Stimulated activated CD4-positive, alpha-beta T cell treated with anti-CD3 and anti-CD28 coated beads, Interleukin-12 subunit alpha, Interleukin-12 subunit beta, amount 100 ng/mL, for 4 hours (primary cell): ENCODE measurements around the gene IGSF3.
"Not testable (repeated sequence)": the region's sequence is repeated elsewhere in the genome, so short reads cannot be mapped to it uniquely, and the experiment has no call there.

Source experiments
- DNase-seq: peaks from one replicate; pipeline ENCODE4 v3.0.0-alpha.2; 2020

The IGSF3 gene

DNA sequence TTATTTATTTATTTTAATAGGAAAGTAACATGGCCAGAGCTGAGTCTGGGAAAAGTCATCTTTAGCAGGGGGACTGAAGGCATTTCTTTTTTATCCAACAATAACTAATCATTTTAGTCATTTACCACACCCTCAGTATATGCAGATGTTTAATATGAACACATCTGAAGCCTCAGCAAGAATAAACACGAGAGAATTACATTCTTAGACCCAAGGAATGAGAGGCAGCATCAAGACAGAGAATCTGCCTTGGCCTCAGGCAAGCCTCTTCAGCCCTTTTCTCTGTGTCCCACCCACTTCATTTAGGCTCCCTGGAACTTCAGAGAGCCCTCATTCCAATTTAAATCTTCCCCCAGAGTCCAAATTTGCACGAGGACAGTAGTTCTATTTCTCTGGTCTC lies 17.0 kb upstream of the IGSF3 start:
- DNase-seq = no peak

DNA sequence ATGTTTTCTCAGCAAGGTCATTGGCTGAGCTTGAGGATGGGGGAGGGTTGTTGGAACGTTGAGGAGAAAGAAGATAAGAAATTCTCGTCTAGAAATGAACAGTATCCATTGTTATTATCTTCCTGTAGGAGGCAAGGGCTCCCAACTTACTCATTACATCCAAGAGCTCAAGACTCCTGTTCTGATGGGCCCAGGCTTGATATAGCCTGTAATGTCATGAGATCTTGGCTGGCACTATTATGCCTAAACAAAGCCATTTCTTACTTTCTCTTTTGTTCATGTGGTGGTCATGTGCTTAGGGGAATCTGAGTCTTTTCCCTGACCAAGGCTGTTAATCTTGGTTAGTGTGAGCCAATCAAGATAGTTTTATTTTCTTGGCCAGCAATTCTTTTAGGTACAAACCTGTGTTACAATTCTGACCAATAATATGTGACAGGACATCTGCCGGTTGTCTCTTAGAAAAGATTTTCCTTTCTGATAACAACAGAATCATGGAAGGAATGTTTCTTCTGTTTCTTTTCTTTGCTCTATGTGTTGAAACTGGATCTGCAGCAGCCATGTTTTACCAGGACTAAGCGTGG lies 15.2 kb upstream of the IGSF3 start:
- no peak for DNase-seq

DNA sequence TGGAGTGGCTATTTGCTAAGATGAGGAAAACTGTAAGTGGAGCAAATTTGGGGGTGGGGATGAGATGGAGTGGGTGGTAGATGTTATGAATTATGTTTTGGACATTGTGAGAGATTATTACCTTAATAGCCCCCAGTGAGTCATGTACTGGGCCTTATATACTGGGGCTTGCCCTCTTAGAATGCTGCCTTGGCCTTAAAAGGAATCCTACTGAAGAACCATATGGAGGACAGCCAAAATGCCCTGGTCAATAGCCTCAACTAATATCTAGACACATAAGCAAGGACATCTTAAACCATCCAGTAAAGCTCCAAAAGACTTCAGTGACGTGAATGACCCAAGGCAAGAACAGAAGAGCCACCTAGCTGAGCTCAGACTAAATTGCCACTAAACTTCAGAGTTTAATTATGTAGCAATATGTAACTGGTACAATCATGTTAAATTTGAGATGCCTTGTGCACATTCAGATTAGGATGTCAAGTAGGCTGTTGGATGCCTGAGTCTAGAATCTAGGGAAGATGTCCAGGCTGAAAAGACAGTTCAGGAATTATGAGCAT lies 13.9 kb upstream of the IGSF3 start:
- DNase-seq = no peak

DNA sequence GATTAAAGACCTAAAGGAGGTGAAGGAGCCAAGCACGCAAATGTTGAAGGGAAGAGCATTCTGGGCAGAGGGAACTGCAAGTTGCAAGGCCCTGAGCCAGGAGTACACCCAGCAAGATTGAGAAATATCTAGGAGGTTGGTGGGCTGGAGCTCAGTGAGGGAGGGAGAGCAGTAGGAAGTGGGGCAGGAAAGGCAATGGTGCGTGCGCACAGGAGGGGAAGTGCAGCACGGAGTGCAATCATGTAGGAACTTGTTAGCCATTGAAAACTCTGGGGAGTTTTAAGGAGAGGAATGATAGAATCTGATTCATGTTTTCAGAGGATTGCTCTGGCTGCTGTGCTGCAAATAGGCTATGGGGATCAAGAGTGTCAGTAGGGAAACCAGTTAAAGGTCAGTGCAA lies 13.2 kb upstream of the IGSF3 start:
- no peak for DNase-seq

DNA sequence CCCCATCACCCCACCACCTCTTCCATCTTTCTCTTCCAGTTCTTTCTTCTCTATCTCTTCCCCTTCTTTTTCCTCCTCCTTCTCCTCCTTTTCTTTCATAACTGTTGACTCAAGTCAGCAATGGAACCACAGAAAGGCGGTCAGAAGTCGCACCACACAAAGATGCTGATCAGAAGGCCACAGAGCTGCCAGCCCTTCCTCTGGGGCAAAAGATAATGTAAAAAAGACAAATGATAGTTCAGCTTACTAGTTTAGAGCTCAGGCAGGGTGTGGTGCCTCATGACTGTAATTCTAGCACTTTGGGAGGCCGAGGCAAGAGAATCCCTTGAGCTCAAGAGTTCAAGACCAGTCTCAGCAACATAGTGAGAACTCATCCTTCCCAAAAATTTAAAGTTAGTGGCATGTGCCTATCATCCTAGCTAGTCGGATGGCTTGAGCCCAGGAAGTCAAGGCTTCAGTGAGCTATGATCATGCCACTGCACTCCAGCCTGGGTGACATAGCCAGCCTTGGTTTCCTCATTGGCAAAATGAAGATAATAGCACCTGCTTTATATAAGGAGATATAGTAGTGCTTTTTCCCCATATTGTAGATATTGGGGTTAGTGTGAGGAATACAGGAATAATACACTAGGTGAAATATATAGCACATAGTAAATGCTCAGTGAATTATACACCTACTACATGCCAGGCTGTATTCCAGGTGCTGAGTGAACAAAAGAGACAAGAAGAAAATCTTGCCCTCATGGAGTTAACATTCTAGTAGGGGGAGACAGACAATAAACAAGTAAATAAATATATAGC lies 12.5 kb upstream of the IGSF3 start:
- DNase-seq = no peak

DNA sequence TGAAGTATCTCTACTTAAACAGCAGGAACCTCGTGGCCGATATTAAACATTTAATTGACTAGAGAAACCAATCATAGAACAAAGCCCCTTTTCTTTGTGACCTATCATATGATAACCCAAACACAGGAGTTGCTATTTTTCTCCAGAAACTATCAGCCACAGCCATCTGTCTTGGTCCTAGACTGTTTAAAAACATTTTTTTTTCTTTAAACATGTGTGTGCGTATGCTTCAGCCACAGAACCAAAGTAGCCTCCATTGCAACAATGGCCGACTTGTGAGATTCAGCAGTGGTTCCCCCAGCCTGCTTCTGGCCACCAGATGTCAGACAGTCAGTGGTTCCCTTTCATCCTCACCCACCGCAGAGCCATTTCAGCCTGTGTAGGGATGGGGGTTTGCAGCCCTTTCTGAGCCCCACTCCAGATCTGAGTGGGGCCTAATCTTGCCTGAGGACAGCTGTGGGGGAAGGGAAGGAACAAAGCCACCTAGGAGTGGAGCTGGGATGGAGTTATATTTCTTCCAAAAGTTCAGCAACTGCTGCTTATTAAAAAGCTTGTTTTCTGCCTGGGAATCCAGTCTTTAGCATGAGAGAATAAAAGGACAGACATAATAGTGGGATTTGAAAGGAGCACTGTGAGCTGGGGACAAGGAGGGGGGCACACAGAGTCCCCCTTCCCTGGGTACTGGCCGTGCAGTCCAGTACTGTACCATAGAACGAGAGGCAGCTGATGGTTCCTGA lies 11.7 kb upstream of the IGSF3 start:
- DNase-seq = no peak

DNA sequence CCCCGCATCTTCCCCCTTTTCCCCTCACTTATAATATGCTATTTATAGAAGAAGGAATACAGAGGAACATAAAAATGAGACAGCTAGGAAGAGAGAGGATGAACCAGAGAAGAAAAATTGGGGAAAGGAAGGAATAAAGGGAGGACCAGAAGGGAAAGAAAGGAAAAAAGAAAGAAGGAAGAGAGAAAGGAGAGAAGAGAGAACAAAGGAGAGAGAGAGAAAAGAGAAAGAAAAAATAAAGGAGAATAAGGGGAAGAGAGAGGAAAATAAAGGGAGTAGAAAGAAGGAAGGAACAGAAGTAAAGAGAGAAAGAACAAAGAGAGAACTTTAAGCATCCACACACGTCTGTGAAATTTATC lies 11.2 kb upstream of the IGSF3 start:
- no peak for DNase-seq

DNA sequence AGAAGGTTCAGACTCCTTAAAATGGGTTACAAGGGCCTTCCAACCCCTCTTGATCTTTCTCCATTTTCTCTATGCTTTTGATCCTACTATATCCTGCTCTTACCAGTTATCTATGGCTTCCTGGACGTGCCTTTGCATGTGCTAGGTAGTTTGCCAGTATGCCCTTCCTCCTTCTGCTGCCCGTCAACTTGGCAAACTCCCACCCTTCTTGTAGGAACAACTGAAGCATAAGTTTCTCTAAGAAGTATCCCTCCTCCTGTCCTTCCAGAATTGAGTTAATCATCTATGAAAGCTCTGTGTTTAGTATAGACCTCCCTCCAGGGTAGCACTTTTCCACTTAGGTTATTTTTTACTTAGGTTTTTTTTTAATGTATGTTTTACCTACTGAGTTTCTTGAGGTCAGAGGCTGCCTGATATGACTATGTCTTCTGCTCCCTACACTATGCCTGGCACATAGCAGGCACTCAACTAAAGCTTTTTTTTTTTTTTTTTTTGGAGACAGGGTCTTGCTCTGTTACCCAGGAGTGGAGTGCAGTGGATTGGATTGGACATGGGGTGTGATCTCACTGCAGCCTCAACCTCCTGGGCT lies 10.0 kb upstream of the IGSF3 start:
- DNase-seq = no peak

DNA sequence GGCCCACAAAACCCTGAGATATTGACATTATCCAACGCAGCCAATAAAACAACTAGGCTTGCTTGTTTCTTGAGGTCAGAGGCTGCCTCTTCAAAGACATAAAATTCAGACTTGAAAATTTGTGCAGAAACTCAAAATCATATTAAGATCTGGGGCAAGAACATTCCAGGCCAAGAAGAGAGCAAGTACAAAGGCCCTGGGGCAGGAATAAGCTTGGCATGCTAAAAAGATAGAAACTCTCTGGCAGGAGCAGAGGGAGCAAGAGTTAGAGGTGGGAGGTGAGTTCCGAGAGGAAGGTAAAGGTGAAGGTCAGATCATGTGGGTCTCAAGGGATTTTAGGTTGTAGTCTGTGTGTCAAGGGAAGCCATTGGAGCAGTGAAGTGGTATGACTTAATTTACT lies 8.8 kb upstream of the IGSF3 start:
- DNase-seq = no peak

DNA sequence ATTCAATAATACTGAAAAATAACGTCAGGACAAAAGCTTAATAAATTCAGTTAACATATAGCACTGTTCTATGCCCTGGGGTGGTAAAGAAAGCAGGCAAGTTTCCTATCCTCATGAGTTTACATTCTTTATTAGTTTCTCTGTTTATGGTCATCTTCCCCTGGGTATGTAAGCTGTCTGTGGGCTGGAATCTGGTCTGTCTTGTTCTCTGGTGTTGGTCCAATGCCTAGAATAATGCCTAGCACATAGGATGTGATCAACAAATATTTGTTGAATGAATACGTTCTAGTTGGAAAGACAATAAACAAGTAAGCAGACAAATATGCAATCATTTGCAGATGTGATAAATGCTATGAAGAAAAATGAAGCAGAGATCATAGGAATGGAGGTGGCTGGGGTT lies 7.2 kb upstream of the IGSF3 start:
- no peak for DNase-seq

DNA sequence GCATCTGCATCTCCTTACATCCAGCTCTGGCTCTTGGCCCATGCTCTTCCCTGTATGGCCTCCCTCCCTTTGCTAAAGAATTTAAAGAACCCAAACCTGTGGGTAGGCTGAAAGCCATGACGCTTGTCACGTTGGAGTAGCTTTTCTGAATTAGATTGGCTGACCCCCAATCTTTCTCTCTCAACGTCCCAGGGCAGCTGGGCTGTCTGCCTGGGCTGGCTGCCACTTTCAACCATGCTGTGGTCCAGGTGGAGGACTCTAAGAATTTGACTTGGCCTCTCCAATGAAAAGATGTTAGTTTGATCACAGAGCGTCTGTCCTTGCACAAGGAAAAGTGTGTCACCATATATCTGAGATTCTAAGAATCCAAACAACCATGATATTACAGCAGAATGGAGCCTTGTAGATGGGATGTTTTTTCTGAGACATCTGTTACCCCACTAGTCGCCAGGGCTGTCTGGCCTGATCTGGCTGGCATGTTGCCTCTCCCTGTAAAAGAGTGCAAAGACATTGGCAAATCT lies 6.5 kb upstream of the IGSF3 start:
- DNase-seq = no peak

DNA sequence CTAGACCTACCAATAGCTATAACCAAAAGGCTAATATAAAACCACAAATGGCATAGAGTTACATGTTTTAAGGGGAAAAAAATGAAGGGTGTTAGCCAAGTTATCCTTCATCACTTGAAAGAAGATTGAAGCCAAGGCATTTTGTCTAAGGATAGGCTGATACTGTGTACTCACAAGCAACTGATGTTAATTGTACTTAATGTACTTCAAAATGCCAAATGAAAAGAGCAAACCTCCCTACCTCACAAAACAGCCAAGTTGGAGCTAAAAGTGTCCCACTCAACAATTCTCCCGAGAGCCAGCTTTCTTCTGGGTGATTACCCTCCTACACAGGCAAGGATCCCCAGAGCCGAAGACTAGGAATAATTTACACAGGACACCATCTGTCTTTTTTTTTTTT lies 4.4 kb upstream of the IGSF3 start:
- no peak for DNase-seq

DNA sequence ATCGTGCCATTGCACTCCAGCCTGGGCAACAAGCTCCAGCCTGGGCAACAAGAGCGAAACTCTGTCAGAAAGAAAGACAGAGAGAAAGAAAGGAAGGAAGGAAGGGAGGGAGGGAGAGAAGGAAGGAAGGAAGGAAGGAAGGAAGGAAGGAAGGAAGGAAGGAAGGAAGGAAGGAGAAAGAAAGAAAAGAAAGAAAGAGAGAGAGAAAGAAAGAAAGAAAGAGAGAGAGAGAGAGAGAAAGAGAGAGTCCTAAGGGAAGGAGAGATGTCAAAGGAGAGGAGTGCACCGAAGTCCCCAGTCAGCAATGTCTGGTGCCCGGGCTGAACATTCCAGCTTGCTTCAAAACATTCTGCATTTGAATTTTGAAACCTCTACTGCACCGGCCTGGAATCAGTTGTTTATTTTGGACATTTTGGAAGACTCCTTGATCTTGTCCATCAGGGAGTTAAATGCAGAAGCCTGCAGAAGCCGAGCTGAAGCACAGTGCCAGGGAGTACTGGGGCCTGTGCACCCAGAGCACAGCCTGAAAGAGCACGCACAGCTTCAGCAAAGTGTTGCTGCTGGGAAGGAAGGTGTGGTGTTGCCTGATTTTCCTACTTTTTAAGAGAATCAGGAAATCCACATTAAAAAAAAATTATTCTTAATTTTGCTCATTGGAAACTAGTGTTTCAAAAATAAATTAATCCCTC lies 3.7 kb upstream of the IGSF3 start:
- DNase-seq = no peak

DNA sequence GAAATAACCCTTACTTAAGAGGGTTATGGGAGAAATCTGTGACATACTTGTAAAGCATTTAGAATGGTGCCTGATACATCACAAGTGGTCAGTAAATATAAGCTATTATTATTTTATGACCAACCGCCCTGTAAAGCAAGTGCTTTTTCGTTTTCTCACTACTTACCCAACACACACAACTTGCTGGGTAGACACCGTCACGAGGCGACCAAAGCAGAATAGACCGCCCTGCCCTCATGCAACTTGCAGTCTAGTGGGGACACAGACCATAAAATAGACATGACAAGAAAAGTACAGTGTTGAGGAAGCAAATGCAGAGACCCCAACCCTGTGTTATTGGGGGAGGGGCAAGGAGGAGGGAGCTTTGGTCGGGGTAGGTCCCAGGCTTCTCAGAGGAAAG lies 744 bp upstream of the IGSF3 start:
- DNase-seq = no peak

DNA sequence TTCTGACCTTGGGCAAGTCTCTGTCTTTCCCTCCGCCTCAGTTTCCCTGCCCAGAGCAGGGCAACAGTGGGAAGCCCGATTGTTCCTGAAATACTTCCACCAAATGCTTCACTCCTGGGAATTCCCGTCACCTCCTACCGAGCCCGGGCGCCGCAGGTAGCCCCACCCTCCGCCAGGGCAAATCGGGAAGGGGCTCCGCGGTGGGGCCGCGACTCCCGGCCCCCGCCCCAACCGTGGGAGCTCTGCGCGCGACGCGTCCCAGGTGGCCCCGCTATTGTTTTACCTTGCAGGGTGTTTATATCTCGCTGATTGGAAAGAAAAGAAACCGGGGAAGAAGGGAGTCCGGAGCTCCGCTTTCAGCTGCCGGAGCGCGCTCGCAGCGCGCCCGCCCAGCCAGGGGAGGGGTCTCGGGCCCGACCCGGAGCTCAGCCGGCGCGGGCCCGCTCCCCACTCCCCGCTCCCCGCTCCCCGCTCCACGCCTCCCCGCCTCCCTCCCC lies 407 bp downstream of the IGSF3 start:
- DNase-seq = no peak

DNA sequence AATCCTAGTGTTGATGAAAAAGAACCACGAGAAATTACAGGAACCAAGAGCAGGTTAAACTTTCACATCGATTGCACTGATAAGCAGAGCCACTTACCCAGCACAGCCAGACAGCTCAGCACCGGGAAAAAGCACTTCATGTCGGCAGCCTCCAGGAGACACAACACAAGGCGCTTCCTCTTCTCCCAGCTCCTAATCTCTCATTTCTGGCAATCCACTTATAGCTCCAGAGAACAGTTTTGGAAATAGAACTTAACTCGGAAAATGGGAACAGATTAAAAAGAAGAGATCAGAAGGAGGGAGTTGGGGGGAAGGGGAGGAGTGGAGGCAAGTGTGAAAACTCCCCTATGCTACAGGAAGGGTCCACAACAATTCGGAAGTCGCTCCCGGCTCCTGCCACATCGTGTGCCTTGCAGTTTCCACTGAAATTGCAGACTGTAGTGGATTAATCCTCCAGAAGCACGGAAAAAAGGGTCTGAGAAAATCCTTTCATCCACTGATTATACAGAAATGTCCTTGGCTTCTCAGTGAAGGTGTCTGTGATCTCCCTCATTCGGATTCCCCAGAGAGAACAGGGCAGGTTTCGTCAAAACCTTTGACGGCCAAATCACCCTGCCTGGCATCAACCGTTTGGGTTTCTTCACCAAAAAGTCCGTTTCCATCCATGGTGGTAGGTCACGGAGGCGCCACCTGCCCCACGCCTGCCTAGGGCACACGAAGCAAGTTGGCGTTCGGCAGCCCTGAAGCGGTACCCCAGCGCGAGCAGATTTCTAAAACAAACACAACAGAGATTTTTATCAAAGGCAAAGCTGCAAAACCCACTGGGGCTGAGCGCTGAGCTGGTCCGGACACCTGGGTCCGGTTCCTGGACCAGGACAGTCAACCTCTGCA lies 1.1 kb downstream of the IGSF3 start:
- no peak for DNase-seq

DNA sequence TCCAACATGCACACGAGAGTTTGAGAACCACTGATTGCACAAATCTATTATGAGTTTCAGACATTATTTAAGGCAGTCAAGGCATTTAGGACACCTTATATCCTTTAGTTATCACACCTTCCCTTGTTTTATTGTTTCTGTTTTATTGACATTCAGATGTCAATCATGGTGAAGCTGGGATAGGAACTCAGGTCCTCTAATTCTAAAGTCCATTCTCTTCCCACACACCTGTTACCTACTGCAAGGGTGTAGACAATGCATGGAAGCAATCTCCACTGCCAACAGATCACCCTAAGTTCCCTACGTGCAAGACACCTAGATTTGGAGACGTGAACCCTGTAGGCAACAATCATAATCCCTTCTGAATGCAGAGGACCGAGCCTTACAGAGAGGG lies 2.6 kb downstream of the IGSF3 start:
- no peak for DNase-seq

DNA sequence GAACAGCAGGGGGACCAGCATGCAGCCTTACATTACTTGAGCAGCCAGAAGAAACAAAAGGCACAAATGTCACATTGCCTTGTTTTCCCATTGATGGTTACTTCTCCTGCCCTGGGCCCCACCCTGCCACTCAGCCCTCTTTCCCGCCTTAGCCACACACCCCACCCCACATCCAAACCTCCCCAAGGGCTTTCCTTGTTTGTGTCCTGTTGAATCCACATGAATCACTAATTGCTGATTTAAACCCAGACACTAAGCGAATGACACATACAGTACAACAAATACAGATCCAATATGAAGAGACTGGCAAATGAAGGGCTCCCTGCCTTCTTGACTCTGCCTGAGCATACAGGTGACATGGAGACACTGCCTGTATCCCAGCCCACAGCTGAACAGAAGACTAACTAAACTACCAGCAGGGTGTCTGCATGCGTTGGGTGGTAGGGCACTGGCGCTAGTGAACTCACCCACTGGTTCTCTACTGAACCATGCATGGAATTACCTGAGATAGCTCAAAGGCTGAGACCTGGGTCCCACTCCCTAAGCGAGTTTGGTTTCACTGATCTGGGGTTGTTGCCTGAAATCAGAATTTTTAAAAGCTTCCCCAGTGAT lies 3.1 kb downstream of the IGSF3 start:
- DNase-seq = no peak

DNA sequence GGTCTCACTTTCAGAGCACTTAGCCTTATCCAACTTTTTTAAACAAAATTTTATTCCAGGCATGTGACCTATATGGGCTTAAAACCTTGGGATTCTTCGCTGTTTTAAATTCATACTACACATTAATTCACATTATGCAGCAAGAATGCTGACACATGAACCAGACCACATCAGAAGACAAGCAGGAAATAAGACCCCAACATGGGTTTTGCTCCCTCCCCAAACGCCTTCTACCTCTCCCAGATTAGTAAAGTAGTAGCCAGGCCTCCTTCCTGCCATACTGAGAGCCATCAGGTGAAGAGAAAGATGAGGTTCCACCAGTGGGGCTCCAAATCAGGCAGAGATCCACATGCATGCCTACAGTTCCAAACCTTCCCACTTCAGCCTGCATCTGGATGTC lies 3.7 kb downstream of the IGSF3 start:
- no peak for DNase-seq

DNA sequence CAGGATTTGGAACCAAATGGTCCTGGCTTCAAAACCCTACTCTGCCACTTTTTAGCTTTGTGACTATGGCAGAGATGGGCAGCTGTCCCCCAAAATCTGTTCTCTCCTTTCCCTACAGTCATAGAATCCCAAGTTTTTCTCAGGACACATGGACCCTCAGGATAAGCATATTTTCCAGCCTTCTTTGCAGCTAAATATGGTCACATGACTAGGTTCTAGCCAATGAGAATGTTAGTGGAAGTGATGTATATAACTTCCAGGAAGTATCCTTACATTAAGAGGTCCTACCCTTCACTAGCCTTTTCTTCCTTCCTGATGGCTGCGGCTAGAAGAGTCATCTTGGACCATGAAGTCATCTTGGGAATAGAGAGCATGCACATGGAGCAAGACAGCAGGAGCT lies 5.9 kb downstream of the IGSF3 start:
- no peak for DNase-seq

DNA sequence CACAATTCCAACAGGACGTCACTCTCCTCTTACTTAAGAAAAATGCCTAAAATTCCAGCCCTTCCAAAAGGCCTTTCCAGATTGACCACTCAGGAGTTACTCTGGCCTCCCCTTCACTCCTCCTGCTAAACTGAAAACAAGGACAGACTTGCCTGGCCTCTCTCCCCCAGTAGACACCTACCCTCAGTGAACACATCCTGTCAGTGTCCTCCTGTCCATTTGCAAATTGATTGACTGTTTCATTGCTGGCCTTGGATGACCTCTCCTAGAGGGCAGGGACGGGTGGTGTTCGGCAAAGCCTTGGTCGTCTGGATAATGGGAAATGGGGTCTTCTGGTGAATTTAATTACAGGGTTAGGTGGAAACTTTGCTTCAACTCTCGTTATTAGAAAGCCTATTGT lies 8.9 kb downstream of the IGSF3 start:
- not testable (repeated sequence) for DNase-seq
